ENCODE measurements around the gene SCN2B.

SCN2B gene

DNA sequence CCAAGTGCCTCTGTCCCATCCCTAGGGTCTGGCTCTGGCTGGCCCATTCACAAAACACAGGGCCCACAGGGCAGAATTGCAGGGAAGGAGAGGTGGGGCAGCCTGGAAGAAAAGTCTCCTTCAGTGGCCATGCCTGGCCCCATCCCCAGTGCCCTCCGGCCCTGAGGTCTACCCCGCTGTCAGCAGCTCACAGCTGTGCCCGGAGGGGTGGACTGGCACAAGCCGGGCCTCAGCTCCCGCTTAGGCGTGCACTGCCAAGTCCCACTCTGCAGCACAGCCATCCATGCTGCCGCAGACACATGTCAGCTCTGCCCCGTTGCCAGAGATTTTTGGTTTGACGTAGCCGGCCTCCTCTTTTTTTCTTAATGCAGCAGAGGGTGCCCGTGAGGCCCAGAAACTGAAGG lies 3.9 kb upstream of the SCN2B start:
- in situ Hi-C loops (cut with MboI; ENCODE audit: low sequenced_read_pairs) = loop anchor here (25.0 kb wide), 1 partner anchor 307 kb away; no protein-coding TSS in a partner anchor

DNA sequence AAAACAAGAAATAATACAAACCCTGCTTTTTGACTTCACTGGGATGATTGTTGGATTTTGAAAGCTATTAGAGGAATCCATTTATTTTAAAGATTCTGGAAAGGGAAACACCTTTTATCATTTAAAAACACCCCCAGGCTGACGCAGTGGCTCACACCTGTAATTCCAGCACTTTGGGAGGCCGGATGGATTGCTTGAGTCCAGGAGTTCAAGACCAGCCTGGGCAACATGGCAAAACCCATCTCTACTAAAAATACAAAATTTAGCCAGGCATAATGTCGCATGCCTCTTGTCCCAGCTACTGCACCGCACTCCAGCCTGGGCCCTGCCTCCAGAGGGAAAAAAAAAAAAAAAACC lies 317 bp upstream of the SCN2B start:
- in situ Hi-C loops (cut with MboI; ENCODE audit: low sequenced_read_pairs) = loop anchor here (25.0 kb wide), 1 partner anchor 311 kb away; no protein-coding TSS in a partner anchor

DNA sequence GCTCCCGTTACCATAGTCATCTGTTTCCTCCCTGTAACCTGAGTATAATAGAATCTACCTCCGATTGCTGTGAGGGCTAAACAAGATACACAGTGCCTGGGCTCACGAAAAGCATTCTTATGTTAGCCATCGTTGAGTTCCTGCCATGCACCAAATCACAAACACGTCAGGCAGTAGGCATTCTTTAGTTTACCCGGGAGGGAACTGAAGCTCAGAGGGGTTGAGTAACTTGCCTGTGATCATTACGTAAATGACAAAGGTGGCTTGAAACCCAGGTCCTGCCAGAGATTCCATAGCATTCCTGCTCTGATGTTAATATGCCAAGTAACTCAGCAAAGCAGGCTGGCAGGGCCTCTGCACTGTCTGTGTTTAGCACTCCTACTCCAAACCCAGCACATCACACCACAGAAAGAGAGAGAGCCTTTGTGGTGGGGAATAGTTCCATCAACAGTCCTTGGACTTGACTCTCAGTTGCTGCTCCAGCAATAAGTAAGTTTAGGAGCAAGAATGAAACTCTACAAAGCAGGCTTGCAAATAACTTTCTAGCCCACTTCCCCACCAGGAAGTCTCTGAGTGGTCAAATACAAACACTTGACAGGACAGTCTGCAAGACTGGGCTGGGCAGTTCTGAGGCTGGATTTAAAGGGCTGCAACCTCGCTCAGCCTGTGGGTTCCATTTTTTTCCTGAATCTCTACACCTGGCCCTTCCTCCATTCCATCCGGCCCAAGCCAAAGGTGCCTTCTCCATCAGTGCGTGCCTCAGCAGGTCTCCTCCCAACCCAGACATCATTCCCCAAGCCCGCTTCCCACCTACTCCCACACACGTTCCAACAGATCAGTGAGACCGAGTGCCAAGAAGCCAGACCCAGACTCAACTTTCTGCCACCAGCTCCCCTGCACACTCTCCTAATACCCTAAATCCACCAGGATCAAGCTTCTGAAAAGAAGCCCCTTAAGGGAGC lies 1.1 kb downstream of the SCN2B start:
- in situ Hi-C loops (cut with MboI; ENCODE audit: low sequenced_read_pairs) = loop anchor here (25.0 kb wide), 1 partner anchor 312 kb away; no protein-coding TSS in a partner anchor

DNA sequence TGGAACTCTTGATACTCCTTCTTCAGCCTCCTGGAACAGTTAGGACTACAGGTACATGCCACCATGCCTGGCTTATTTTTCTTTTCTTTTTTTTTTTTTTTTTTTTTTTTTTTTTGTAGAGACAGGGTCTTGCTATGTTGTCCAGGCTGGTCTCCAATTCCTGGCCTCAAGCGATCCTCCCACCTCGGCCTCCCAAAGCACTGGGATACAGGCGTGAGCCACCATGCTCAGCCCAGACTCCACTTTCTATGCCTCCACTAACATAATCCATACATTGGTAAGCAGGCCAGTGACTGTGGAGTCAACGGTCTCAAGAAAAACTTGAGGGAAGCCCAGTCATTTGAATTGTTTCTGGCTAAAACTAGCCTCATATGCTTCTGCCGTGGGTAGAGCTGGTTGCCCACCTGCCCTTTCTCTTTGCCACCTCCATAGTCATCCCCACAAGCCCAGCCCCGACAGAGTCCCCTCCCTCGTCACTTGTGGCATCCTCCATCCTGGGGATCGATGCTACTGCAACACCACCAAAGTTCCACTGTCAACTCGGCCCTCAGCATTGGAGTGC lies 2.4 kb downstream of the SCN2B start:
- in situ Hi-C loops (cut with MboI; ENCODE audit: low sequenced_read_pairs) = no loop called here

DNA sequence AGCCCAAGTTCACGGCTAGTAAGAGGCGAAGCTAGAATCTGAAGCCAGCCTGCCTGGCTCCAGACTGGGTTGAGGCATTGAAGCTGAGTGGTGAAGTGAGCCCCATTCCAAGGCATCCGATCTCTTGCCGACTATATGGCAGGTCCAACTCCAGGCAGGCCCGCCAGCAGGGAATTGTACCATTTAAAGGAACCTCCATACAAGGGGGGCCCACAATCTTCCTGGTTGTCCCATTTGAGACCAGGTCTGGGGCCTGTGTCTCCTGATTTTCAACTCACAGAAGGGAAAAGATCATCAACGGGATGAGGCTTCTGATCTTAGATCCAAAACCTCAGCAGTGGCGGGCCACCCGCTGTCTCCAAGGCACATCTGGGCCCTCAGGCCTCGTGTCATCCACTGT lies 4.1 kb downstream of the SCN2B start:
- in situ Hi-C loops (cut with MboI; ENCODE audit: low sequenced_read_pairs) = no loop called here

DNA sequence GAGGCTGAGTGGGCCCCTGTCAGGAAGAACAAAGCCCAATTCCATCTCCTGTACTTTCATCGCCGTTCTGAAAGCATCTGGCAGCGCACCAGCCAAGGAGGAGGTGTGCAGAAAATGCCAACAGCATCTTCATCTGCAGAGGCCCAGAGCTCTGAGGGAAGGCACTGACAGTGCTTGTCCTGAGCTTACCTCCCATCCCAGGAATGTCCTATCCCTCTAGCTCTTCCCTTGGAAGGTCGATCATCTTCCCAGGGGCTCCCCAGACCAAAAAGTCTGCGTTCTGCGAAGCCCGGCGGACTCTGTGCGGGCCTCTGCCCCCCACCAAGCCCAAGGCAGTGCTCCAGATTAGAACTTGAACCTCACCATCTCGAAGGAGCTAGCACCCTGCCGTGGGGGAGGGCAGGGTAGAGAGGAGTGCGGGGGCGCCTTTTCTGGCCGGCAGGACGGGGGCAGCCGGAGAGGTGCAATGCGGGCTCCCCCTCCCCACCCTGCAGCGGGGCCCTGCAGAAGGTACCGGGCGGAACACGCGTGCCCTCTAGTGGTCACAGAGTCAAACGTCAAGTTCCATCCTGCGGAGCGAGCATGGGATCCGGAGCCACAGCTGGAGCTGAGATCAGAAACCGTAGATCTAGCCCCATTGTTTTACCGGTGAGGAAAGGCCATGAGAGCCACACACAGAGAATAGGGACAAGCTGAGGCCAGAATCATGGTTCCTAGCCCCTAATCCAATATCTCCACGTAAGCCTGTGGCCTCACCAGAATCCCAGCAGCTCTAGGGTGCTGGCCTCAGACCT lies 5.0 kb downstream of the SCN2B start:
- in situ Hi-C loops (cut with MboI; ENCODE audit: low sequenced_read_pairs) = no loop called here

DNA sequence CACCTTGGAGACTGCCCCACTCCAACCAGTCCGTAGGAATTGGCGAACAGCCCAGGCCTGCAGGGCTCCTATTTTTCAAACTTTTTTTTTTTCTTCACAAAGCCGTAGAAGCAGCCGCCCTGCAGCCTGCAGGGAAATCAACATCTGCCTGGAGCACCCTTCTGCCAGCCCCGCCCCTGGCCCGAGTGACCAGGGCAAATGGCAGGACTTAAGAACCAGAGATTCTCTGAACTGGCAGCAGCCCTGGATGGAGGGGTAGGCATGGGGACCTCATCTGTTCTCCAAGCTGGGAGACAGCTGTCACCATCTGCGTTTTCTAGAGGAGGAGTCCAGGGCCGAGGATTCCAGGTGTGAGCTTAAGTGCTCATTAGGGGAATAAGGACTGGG lies 5.6 kb downstream of the SCN2B start:
- in situ Hi-C loops (cut with MboI; ENCODE audit: low sequenced_read_pairs) = no loop called here

DNA sequence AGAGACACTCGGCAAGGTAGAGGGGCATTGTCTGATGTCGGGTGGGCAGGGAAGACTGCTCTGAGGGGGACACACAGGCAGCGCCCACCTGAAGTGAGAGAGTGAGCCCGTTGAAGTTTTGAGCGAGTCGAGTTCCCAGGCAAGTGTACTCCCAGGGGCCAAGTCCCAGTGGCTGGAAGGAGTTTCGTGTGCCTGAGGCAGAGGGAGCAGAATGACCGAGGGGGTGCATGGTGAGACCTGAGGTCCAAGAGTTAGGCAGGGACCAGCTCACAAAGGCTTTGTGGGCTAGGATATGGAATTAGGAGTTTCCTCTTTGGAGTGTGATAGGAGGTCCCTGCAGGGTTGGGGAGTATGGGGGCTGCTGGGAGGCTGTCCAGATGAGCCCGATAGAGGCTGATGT lies 6.2 kb downstream of the SCN2B start:
- in situ Hi-C loops (cut with MboI; ENCODE audit: low sequenced_read_pairs) = no loop called here

DNA sequence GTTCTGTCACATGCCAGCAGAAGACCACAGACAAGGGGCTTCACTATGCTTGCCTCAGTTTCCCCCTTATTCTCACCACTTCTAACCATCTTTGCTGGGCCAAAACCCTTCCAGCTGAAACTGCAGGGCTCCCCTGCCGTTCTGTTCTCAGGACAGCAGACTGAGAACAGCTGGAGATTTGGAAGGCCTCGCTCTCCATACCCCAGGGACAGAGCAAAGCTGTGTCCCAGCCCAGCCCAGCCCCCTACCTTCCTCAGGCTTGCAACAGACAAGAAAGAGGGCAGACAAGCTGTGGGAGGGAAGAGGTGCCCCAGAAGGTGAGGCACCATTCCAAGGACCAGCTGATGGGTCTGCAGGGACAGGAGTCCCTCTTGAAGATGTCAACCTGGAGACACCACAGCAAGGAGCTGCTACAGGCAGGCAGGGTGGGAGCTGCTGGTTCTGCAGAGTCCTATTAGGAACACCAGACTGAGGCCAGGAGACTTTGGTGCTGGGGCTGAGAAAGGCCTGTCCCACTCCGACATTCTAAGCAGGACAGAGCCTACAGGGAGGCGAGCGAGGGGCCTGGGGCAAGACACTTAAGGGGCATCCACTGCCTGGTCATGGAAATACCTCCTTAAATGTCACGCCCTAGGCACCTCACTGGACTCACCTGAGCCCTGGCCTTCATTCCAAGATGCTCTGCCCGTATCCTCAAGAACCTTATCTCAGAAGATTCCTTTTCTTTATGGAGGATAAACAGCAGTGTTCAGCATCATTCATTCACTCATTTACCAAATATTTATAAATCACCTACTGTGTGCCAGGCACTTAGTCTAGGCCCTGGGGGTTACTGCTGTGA lies 6.9 kb downstream of the SCN2B start:
- in situ Hi-C loops (cut with MboI; ENCODE audit: low sequenced_read_pairs) = no loop called here

DNA sequence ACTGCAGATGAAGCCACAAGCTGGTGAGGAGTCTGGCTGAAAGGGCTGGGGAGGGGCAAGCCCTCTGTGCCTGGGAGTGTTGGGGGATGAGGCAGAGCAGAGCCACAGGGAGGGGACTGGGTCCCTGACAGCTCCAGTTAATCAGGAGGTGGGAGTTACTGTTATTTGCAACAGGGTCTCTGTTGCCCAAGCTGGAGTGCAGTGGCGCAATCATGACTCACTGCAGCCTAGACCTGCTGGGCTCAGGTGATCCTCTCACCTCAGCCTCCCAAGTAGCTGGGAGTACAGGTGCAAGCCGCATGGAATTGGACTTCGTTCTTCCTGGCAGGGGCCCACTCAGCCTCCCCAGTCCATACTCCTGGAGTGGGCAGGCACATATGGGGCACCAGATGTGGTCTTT lies 7.7 kb downstream of the SCN2B start:
- in situ Hi-C loops (cut with MboI; ENCODE audit: low sequenced_read_pairs) = no loop called here

DNA sequence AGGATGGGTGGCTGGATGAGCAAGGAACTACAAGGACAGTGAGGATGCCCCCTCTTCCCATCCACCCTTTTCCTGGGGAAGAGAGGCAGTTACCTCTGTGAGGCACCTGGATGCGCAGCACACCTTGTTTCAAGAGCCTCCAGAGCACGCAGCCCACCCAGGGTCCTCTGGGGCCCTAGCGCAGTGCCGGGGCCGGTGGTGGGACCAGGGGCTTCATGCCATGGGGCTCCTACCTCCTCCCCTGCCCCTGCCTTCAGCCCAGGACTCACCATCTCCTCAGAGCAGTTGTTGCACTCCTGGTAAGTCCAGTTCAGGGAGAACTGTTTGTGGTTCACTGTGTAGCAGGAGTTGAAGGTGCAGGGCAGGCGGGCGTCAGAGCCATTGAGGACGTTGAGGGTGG lies 8.1 kb downstream of the SCN2B start:
- in situ Hi-C loops (cut with MboI; ENCODE audit: low sequenced_read_pairs) = no loop called here

DNA sequence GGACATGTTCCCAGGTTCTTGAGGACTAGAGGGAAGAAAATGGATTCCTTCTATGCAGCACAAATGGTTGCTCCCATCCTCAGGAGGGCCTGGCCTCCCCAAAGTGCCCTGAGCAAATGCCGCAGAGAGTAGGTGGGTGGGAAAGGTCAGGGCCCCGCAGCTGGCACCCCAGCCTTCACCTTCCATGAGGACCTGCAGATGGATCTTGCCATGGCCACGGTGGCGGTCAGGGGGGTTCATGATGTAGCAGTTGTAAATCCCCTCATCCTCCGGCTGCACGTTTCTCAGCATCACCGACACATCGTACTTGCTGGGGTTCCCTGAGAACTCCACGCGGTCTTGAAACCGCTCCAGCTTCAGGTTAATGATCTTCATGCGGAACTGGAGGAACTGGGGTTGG lies 8.5 kb downstream of the SCN2B start:
- in situ Hi-C loops (cut with MboI; ENCODE audit: low sequenced_read_pairs) = no loop called here

DNA sequence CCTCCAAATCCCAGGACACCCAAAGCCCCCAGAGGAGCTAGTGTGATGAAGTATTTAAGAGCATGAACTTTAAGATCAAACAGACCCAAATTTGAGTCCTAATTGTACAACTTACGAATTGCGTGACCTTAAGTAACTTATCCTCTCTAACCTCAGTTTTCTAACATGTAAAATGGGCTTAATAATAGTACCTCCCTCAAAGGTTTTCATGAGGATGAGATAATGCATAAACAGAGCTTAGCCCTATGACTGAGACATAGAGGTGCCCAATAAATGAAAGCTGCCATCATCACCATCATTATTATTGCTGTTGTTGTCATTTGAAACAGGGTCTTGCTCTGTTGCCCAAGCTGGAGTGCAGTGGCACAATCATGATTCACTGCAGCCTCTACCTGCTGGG lies 9.2 kb downstream of the SCN2B start:
- in situ Hi-C loops (cut with MboI; ENCODE audit: low sequenced_read_pairs) = no loop called here

DNA sequence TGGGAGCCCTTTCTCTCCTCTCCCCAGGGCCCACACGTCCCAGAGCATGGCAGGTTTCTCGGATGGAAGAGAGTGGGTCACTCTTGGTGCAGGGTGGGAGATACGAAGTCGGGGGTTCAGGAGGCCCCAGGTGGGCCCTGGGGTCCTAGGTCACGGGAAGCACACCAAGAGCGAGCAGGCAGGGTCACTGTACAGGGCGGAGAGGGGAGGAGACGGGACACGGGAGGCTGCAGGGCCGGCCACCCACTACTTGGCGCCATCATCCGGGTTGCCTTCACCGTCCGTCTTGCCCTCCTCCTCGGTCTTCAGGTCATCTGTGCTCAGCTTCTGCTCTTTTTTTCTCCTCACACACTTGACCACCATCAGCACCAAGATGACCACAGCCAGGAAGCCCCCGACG lies 9.8 kb downstream of the SCN2B start:
- in situ Hi-C loops (cut with MboI; ENCODE audit: low sequenced_read_pairs) = no loop called here

DNA sequence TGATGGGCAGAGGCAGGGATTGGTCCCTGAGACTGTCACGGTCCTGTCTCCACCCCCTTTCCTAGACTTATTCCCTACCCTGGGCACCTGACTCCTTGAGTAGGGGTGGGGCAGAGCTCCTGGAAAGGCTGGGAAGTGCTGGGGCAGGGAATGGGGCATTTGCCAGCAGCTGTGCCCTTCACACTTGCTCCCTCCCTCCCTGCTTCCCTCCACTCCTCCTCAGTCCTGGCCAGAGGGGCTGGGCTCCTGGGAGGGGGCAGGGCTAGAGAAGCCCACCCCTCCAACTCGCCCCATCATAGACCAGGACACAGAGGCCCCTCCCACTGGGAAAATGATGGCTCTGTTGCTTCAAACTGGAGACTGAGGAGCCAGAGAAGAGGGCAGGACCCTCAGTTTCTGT lies 11.6 kb downstream of the SCN2B start:
- in situ Hi-C loops (cut with MboI; ENCODE audit: low sequenced_read_pairs) = no loop called here

DNA sequence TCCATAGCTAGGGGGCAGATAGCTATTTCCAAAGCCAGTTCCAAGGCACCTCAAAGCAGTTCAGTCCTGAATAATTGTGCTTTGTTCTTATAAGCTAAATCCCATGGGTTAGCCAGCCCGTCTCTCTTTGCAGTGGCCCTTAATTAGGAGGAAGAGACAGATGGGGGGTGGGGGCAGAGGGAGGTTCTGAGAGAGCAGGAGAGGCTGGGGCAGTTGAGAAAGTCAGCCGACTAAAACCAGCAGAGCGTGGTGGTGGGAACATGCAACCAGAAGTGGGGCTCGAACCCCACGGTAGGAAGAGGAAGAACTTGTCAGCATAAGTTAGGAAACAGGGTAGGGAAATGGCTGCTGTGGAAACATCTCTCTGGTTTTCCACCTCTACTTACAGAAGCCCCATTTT lies 12.9 kb downstream of the SCN2B start:
- in situ Hi-C loops (cut with MboI; ENCODE audit: low sequenced_read_pairs) = no loop called here

DNA sequence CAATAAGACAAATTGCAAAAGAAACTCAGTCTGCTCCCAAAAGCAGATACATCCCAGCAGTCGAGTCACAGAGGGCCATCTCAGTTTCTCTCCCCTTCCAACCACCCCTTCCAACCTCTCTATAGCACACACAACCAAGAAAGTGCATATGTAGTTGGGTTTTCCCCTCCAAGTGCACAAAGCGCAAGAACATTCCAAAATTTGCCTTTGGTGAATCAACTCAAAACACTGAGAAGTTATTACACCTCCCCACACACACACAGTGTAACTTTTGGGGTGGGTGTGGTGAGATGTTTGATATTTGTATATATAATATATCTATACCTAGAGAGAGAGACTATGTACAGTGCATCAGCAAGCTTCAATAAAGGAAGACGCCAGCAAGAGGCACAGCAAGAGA lies 13.6 kb downstream of the SCN2B start:
- in situ Hi-C loops (cut with MboI; ENCODE audit: low sequenced_read_pairs) = no loop called here

DNA sequence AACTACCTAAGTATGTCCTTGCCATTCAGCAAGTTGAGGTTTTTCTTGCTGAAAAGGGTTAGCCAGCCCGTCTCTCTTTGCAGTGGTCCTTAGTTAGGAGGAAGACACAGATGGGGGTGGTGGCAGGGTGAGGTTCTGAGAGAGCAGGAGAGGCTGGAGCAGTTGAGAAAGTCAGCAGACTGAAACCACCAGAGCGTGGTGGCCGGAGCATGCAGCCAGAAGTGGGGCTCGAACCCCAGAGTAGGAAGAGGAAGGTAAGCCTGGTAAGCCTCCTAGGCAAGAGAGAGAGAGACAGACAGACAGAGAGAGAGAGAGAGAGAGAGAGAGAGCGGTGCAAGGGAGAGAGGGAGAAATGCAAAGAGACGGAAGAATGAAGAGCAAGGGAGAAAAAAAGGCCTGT lies 14.7 kb downstream of the SCN2B start:
- in situ Hi-C loops (cut with MboI; ENCODE audit: low sequenced_read_pairs) = no loop called here

DNA sequence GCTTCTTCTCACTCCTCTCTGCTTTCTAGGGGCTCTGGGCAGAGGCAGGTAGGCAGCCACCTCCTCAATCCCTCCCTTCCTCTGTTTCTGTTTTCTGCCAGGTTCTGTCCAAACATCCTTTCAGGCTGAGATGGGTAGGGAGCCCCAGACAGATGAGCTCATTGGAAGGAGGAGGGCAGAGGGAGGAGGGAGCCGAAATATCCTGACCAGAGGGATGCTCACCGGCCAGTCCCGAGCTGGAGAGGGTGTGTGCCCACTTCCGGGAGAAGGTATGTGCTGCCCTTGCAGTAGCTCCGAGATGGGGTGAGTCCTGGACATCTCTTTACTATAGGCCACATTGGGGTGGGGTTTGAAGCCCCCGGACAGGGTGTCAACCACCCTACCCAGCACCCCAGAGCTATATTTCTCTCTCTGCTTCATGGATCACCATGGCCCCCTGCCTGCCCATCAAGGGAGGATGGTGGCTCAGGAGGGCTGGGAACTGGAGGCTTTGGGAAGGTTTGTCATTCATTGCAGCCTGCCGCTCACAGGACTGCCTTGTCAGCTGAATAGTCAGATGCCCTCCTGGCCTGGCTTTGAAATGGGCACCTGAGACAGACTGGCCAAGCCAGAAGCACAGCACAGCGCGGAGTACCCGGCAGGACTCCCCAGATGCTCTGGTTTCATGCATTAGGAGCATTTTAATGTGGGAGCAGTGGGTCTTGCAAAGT lies 19.1 kb downstream of the SCN2B start:
- in situ Hi-C loops (cut with MboI; ENCODE audit: low sequenced_read_pairs) = no loop called here

DNA sequence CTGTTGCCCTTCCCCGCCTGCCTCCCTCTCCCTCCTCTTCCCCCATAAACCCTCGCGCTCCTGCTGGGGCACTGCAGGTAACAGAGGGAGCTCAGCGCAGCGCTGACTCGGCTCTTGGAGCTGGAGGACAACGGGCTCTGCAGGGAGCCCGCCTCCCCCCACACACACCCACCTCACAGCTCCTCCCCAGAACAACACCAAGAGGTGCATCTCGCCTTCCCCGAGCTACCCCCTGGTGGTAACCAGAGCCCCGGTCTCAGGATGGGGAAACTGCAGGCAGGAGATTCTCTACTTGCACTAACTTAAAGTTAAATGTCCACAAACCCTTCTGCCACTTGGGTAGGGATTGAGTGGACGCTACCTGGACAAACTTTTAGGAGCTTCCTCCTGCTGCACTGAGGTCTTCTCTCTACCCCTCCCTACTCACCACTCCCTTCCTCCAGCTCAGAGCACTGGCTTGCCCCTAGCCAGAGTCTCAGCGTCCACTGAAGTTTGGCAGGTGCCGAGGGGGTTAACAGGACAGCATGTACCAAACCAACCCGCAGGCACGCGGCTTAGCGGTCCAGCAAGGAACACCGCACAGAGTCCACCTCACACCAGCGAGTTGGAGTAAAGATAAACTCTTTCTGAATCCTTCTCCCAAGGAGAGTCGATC lies 19.8 kb downstream of the SCN2B start:
- in situ Hi-C loops (cut with MboI; ENCODE audit: low sequenced_read_pairs) = no loop called here
